HUES6 (cell line): ENCODE measurements around the gene FBXO47.
"Not testable (repeated sequence)": the region's sequence is repeated elsewhere in the genome, so short reads cannot be mapped to it uniquely, and the experiment has no call there.

Experiments used
- H3K27ac ChIP-seq: 2 replicates; pipeline ENCODE4 v1.7.0; 2013; ENCODE audit warnings: low read depth, mild to moderate bottlenecking, low read length, inconsistent platforms
- H3K27me3 ChIP-seq: 2 replicates; pipeline ENCODE4 v1.6.1; 2013; ENCODE audit warnings: low read length; ENCODE audit not compliant: control insufficient read depth, insufficient read depth
- H3K36me3 ChIP-seq: 2 replicates; pipeline ENCODE4 v1.6.1; 2013; ENCODE audit warnings: low read length; ENCODE audit not compliant: control insufficient read depth, insufficient read depth
- H3K4me1 ChIP-seq: 2 replicates; pipeline ENCODE4 v1.6.1; 2013; ENCODE audit warnings: low read length; ENCODE audit not compliant: control insufficient read depth, insufficient read depth
- H3K4me3 ChIP-seq: 2 replicates; pipeline ENCODE4 v1.5.1; 2013; ENCODE audit warnings: low read depth, low read length
- H3K9ac ChIP-seq: one replicate; pipeline ENCODE4 v1.6.1; 2013; ENCODE audit warnings: mild to moderate bottlenecking, low read length
- H3K9me3 ChIP-seq: 2 replicates; pipeline ENCODE4 v1.6.1; 2013; ENCODE audit warnings: low read depth, low read length; ENCODE audit not compliant: control insufficient read depth, insufficient read depth

Gene FBXO47

DNA sequence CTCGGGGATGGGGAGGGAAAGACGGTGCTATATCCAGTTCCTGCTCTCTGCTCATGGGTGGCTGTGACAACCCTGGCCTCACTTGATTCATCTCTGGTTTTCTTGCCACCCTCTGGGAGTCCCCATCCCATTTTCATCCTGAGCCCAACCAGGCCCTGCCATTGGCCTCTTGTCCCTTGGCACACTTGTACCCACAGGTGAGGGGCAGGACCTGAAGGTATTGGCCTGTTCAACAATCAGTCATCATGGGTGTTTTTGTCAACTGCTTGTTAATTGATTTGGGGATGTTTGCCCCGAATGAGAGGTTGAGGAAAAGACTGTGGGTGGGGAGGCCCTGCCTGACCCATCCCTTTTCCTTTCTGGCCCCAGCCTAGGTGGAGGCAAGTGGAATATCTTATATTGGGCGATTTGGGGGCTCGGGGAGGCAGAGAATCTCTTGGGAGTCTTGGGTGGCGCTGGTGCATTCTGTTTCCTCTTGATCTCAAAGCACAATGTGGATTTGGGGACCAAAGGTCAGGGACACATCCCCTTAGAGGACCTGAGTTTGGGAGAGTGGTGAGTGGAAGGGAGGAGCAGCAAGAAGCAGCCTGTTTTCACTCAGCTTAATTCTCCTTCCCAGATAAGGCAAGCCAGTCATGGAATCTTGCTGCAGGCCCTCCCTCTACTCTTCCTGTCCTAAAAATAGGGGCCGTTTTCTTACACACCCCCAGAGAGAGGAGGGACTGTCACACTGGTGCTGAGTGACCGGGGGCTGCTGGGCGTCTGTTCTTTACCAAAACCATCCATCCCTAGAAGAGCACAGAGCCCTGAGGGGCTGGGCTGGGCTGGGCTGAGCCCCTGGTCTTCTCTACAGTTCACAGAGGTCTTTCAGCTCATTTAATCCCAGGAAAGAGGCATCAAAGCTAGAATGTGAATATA is 46.6 kb downstream of the FBXO47 start:
- H3K36me3 ChIP-seq: peaks cover 34% of the 10 kb centered on the region
- no peak overlapping the region for H3K4me3 ChIP-seq
- no peaks in the 10 kb centered on the region for H3K9me3 ChIP-seq
- H3K4me1 ChIP-seq: peaks cover 25% of the 10 kb centered on the region
- no peaks in the 10 kb centered on the region for H3K27me3 ChIP-seq
- H3K9ac ChIP-seq: no peak overlapping the region
- H3K27ac ChIP-seq: no peak overlapping the region

DNA sequence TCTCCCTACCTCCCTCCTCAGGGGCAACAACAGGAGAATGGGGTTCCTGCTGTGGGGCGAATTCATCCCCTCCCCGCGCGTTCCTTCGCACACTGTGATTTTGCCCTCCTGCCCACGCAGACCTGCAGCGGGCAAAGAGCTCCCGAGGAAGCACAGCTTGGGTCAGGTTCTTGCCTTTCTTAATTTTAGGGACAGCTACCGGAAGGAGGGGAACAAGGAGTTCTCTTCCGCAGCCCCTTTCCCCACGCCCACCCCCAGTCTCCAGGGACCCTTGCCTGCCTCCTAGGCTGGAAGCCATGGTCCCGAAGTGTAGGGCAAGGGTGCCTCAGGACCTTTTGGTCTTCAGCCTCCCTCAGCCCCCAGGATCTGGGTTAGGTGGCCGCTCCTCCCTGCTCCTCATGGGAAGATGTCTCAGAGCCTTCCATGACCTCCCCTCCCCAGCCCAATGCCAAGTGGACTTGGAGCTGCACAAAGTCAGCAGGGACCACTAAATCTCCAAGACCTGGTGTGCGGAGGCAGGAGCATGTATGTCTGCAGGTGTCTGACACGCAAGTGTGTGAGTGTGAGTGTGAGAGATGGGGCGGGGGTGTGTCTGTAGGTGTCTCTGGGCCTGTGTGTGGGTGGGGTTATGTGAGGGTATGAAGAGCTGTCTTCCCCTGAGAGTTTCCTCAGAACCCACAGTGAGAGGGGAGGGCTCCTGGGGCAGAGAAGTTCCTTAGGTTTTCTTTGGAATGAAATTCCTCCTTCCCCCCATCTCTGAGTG is 47.7 kb downstream of the FBXO47 start:
- H3K27me3 ChIP-seq: no peaks in the 10 kb centered on the region
- no peak overlapping the region for H3K9ac ChIP-seq
- H3K4me3 ChIP-seq: no peak overlapping the region
- H3K27ac ChIP-seq: no peak overlapping the region
- H3K9me3 ChIP-seq: no peaks in the 10 kb centered on the region
- H3K4me1 ChIP-seq: peaks cover 18% of the 10 kb centered on the region
- peaks cover 45% of the 10 kb centered on the region for H3K36me3 ChIP-seq

DNA sequence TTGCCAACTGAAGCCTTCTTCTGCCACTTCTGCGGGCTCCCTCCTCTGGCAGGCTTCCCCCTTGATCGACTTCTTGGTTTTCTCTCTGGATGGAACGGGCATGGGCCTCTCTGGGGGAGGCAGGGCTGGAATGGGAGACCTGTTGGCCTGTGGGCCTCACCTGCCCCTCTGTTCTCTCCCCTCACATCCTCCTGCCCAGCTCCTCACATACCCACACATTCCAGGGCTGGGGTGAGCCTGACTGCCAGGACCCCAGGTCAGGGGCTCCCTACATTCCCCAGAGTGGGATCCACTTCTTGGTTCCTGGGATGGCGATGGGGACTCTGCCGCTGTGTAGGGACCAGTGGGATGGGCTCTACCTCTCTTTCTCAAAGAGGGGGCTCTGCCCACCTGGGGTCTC is 48.3 kb downstream of the FBXO47 start:
- Histone ChIP-seq H3K36me3 (peaks cover 51% of the 10 kb centered on the region), H3K27me3 (no peaks in the 10 kb centered on the region), H3K4me3 (no peak overlapping the region), H3K9me3 (no peaks in the 10 kb centered on the region), H3K4me1 (peaks cover 18% of the 10 kb centered on the region), H3K9ac (no peak overlapping the region), H3K27ac (no peak overlapping the region)

DNA sequence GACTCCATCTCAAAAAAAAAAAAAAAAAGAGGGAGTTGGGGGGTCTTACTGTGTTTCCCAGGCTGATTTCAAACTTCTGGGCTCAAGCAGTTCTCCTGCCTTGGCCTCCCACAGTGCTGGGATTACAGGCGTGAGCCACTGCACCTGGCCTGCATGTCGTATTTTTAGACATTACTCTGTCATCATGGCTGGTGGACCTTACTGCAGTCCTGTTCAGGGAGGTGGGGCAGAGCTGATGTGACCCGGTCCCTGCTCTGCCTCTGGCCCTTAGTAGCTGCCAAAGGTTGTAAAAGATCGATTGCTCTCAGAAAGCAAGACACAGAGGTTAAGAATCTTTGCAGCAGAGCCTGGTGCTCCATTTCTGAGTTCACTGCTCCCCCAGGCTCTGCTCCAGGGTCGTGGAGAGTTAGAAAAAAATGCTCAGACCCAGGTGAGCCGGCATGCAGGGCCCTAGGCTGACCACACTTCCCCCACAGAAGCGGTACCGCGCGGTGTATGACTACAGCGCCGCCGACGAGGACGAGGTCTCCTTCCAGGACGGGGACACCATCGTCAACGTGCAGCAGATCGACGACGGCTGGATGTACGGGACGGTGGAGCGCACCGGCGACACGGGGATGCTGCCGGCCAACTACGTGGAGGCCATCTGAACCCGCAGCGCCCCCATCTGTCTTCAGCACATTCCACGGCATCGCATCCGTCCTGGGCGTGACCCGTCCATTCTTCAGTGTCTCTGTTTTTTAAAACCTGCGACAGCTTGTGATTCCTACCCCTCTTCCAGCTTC is 48.9 kb downstream of the FBXO47 start:
- no peak overlapping the region for H3K9ac ChIP-seq
- peaks cover 18% of the 10 kb centered on the region for H3K4me1 ChIP-seq
- no peak overlapping the region for H3K4me3 ChIP-seq
- no peak overlapping the region for H3K27ac ChIP-seq
- H3K27me3 ChIP-seq: no peaks in the 10 kb centered on the region
- no peaks in the 10 kb centered on the region for H3K9me3 ChIP-seq
- peaks cover 52% of the 10 kb centered on the region for H3K36me3 ChIP-seq

DNA sequence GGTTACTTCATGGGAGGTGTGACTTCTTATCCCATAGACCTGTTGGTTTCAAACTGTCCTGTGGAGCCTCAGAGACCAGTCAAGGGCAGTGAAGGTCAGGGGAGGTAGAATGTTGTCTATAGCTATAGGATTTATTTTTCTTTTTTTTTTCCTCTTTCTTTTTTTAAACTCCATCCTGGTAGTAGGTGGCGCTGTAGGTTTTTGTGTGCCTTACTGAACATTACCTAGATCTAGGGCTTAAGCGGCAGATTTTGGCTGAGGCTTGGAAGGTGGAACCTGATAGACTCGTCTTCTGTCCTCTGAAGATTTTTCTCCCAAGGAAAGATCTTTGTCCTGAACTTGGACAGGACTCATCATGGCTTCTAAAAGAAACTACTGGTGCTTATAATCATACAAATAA is 49.9 kb downstream of the FBXO47 start:
- Histone ChIP-seq H3K27ac (no peak overlapping the region), H3K9ac (no peak overlapping the region), H3K4me1 (peaks cover 9% of the 10 kb centered on the region), H3K9me3 (no peaks in the 10 kb centered on the region), H3K36me3 (peaks cover 59% of the 10 kb centered on the region), H3K4me3 (no peak overlapping the region), H3K27me3 (no peaks in the 10 kb centered on the region)

DNA sequence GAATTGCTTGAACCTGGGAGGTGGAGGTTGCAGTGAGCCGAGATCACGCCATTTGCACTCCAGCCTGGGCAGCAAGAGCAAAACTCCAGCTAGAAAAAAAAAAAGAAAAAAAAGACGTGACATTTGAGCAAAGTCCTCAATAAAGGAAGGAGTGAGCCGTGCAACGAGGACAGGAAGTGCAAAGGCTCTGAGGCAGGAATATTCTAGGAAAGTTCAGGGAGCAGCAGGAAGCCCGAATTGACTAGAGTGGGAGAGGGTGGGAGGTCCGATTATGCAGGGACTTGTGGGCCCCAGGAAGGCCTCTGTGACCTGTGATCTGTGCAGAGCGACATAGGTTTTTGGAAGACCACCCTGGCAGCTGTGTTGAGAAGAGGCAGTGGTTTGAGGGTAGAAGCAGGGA is 50.4 kb downstream of the FBXO47 start:
- Histone ChIP-seq H3K4me3 (no peak overlapping the region), H3K27ac (no peak overlapping the region), H3K9me3 (no peaks in the 10 kb centered on the region), H3K4me1 (peaks cover 4% of the 10 kb centered on the region; the same call in 1 of the 2 replicates), H3K9ac (no peak overlapping the region), H3K36me3 (peaks cover 59% of the 10 kb centered on the region), H3K27me3 (no peaks in the 10 kb centered on the region)

DNA sequence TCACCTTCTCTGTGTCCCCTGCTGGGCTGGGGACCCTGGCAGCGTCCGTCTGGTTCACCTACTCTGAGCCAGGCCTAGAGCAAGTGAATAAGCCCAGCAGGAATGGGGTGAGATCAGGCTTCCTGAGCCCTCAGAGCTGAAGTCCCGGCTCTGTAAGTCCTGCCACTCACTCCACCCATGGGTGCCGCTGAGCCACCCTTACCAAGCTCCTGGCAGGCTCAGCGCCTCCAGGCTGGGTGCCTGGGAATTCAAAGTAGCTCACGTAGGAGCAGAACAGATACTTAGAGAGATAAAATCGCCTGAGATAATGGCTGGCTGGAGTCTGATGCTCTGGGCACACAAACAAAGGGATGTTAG is 51.6 kb downstream of the FBXO47 start:
- H3K36me3 ChIP-seq: peaks cover 69% of the 10 kb centered on the region
- no peak overlapping the region for H3K27ac ChIP-seq
- H3K4me1 ChIP-seq: peaks cover 3% of the 10 kb centered on the region; the same call in 1 of the 2 replicates
- no peaks in the 10 kb centered on the region for H3K9me3 ChIP-seq
- no peaks in the 10 kb centered on the region for H3K27me3 ChIP-seq
- H3K9ac ChIP-seq: no peak overlapping the region
- no peak overlapping the region for H3K4me3 ChIP-seq

DNA sequence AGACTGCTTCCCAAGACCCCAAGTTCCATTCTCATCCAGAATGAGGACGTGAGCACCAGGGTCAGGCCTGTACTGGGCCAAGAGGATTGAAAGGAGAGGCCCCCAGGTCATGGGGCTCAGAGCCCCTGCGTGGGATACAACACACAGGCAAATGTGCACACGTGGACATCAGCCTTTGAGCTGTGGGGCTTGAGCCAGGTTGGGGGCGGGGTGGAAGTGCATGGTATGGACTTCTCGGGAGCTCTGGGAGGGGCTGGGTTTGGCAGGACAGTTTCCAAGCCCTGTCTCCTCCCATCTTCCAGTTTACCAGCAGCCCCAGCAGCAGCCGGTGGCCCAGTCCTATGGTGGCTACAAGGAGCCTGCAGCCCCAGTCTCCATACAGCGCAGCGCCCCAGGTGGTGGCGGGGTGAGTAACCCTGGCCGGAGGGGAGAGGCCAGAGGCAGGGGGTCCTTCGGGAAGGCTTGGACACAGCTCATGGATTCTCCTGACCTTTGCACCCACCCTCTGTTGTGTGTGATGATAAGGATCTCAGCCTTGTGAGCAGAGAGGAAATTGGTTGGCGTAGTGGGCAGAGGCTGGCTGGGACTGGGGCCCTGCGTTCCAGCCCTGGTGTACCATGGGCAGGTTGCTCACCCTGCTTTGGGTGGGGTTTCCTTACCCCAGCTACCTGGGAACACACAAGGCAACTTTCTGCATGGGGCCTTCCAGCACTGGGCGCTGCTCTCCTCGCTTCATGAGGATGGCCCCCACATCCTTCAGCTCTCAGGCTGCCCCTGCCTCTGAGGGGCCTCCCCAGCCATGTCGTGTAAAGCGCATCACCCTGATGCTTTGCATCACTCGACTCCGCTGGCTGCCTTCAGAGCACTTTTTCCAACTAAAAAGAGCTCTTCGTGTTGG is 52.2 kb downstream of the FBXO47 start:
- Histone ChIP-seq H3K9ac (no peak overlapping the region), H3K9me3 (no peaks in the 10 kb centered on the region), H3K36me3 (peaks cover 64% of the 10 kb centered on the region), H3K27me3 (no peaks in the 10 kb centered on the region), H3K4me1 (no peaks in the 10 kb centered on the region; the same call in 1 of the 2 replicates), H3K4me3 (no peak overlapping the region), H3K27ac (no peak overlapping the region)

DNA sequence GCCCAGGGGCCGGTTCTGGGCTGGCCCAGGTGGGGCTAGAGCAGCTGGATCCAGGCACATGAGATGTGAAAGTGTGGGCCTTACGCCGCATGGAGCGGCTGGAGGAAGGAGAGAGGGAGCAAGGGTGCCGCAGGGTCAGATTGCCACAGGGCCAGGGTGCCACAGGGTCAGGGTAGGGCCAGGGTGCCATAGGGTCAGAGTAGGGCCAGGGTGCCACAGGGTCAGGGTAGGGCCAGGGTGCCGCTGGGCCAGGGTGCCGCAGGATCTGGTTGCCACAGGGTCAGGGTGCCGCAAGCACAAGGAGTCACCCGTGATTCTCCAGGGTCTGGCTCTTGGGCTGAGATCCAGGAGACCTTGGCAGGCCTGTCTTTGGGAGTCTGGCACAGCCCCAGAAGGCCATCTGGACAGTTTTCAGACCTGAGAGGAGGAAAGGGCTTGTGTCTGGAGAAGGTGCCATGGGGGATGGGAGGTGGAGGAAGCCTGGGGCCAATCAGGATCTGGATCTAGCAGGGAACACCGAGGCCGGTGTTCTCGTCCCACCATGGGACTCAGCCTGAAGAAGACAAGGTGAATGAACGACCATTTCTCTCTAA is 54.9 kb downstream of the FBXO47 start:
- Histone ChIP-seq H3K9me3 (no peaks in the 10 kb centered on the region), H3K4me1 (peaks cover 13% of the 10 kb centered on the region), H3K27ac (no peak overlapping the region), H3K9ac (no peak overlapping the region), H3K27me3 (no peaks in the 10 kb centered on the region), H3K36me3 (peaks cover 49% of the 10 kb centered on the region), H3K4me3 (no peak overlapping the region)

DNA sequence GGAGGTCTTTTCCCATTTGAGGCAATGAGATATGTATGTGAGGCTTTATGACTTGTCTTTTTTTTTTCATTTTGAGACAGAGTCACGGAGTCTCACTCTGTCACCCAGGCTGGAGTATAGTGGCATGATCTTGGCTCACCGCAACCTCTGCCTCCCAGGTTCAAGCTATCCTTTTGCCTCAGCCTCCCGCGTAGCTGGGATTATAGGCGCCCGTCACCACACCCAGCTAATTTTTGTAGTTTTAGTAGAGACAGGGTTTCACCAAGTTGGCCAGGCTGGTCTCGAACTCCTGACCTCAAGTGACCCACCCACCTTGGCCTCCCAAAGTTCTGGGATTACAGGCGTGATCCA is 55.5 kb downstream of the FBXO47 start:
- not testable (repeated sequence) for H3K27me3 ChIP-seq, H3K9me3 ChIP-seq, H3K9ac ChIP-seq, H3K27ac ChIP-seq, H3K4me3 ChIP-seq
- H3K36me3 ChIP-seq: peaks cover 49% of the 10 kb centered on the region
- peaks cover 17% of the 10 kb centered on the region for H3K4me1 ChIP-seq
